ENCODE data around the gene SLC41A1. TPM values are rescaled to one million over a fixed set of nuclear protein-coding genes. Genes with fewer than 3 reads are reported as not detected.

Gene SLC41A1
- total and polyA plus RNA-seq, 2 donors (not counting 3 experiments of a cell fraction or from before 2014, with no cell fraction given), result 21.7 to 22.0 TPM

- BruUV-seq (replicated peaks), result no TSS peak
- Histone ChIP-seq H3K4me1 (ENCODE audit: control insufficient read depth, extremely low read depth, insufficient read depth, low read length) (no peaks in the 10 kb centered on the region), H3K9me1 (replicated peaks; ENCODE audit: control insufficient read depth, extremely low read depth, insufficient read depth, low read length) (no peaks in the 10 kb centered on the region), H3K36me3 (ENCODE audit: control insufficient read depth in 2 of 2, extremely low read depth in 1 of 2, insufficient read depth in 2 of 2, low read length in 2 of 2) (no peaks in the 10 kb centered on the region), H3K27ac (ENCODE audit: insufficient read depth, low read depth, low read length) (no peak overlapping the region), H4K20me1 (replicated peaks; ENCODE audit: control insufficient read depth, extremely low read depth, insufficient read depth, low read length) (no peaks in the 10 kb centered on the region), H2AFZ (ENCODE audit: low read depth, low read length) (no peak overlapping the region), H3K9ac (replicated peaks; ENCODE audit: extremely low read depth, insufficient read depth, low read length) (no peak overlapping the region), H3K79me2 (ENCODE audit: control insufficient read depth, insufficient read depth, low read length) (no peaks in the 10 kb centered on the region), H3K27me3 (ENCODE audit: control insufficient read depth in 2 of 2, insufficient read depth in 2 of 2, low read length in 2 of 2) (peaks cover 0 to 1% of the 10 kb centered on the region in 2 experiments), H3K4me3 (replicated peaks in 1 of 3; ENCODE audit: insufficient read depth in 1 of 3, low read depth in 1 of 3, low read length in 3 of 3) (no peak overlapping the region), H3K9me3 (replicated peaks; ENCODE audit: control insufficient read depth, insufficient read depth, low read length) (no peaks in the 10 kb centered on the region), H3K4me2 (ENCODE audit: insufficient read depth, low read length) (no peak overlapping the region)
- TF ChIP-seq CTCF (IDR thresholded peaks at IDR 0.05; ENCODE audit: extremely low read depth in 1 of 2, insufficient read depth in 1 of 2, low read depth in 1 of 2, low read length in 2 of 2), result no peak
- no peak for TF ChIP-seq POLR2A (IDR thresholded peaks at IDR 0.05; ENCODE audit: low read depth, low read length)
- no peak for TF ChIP-seq POLR2AphosphoS5 (IDR thresholded peaks at IDR 0.05; ENCODE audit: insufficient read depth, low read depth, low read length)
- TF ChIP-seq MAX (IDR thresholded peaks at IDR 0.05; ENCODE audit: insufficient read depth, insufficient read length), result no peak
- intact Hi-C loops (cut with micrococcal nuclease), result no loop called here
- ChIA-PET POLR2A (no interaction called here), CTCF (interaction anchor here (0.7 to 0.9 kb wide), 2 partner anchors 9 to 217 kb away, joined by 3 to 4 read pairs; no protein-coding TSS in a partner anchor)
- FAIRE-seq (no peak), DNase-seq (ENCODE audit: low read depth, low spot score) (no peak)
- dilution Hi-C loops (cut with MboI; ENCODE audit: extremely low pct_ligation_motif_present, low sequenced_read_pairs), result no loop called here
Measured at GRCh38 chr1:205760606-205761005, 52.4 kb downstream of the SLC41A1 start.

GRCh38 chr1:205756552-205756951 lies 56.4 kb downstream of the SLC41A1 start:
- POLR2A ChIA-PET, result no interaction called here
- no peak for DNase-seq (ENCODE audit: low read depth, low spot score)
- Histone ChIP-seq H4K20me1 (replicated peaks; ENCODE audit: control insufficient read depth, extremely low read depth, insufficient read depth, low read length) (no peaks in the 10 kb centered on the region), H3K4me2 (ENCODE audit: insufficient read depth, low read length) (no peak overlapping the region), H3K9me3 (replicated peaks; ENCODE audit: control insufficient read depth, insufficient read depth, low read length) (no peaks in the 10 kb centered on the region), H3K4me3 (replicated peaks in 1 of 3; ENCODE audit: insufficient read depth in 1 of 3, low read depth in 1 of 3, low read length in 3 of 3) (no peak overlapping the region), H3K9ac (replicated peaks; ENCODE audit: extremely low read depth, insufficient read depth, low read length) (no peak overlapping the region), H3K27ac (ENCODE audit: insufficient read depth, low read depth, low read length) (no peak overlapping the region), H3K79me2 (ENCODE audit: control insufficient read depth, insufficient read depth, low read length) (no peaks in the 10 kb centered on the region), H3K4me1 (ENCODE audit: control insufficient read depth, extremely low read depth, insufficient read depth, low read length) (no peaks in the 10 kb centered on the region), H2AFZ (ENCODE audit: low read depth, low read length) (no peak overlapping the region), H3K27me3 (ENCODE audit: control insufficient read depth in 2 of 2, insufficient read depth in 2 of 2, low read length in 2 of 2) (peaks cover 8 to 17% of the 10 kb centered on the region in 2 experiments), H3K9me1 (replicated peaks; ENCODE audit: control insufficient read depth, extremely low read depth, insufficient read depth, low read length) (no peaks in the 10 kb centered on the region), H3K36me3 (ENCODE audit: control insufficient read depth in 2 of 2, extremely low read depth in 1 of 2, insufficient read depth in 2 of 2, low read length in 2 of 2) (no peaks in the 10 kb centered on the region)
- no peak for TF ChIP-seq CTCF (IDR thresholded peaks at IDR 0.05; ENCODE audit: extremely low read depth in 1 of 2, insufficient read depth in 1 of 2, low read depth in 1 of 2, low read length in 2 of 2)
- no peak for TF ChIP-seq MYC (IDR thresholded peaks at IDR 0.05; ENCODE audit: low read depth, low read length)
- TF ChIP-seq POLR2A (IDR thresholded peaks at IDR 0.05; ENCODE audit: low read depth, low read length), result no peak
- TF ChIP-seq POLR2AphosphoS5 (IDR thresholded peaks at IDR 0.05; ENCODE audit: insufficient read depth, low read depth, low read length), result no peak
- no peak for TF ChIP-seq GATA2 (IDR thresholded peaks at IDR 0.05; ENCODE audit: insufficient read depth, insufficient read length, low read depth, low read length)
- TF ChIP-seq MAX (IDR thresholded peaks at IDR 0.05; ENCODE audit: insufficient read depth, insufficient read length), result no peak
- TF ChIP-seq JUN (IDR thresholded peaks at IDR 0.05; ENCODE audit: borderline replicate concordance, insufficient read depth, insufficient read length, low read depth), result no peak
- no peak for TF ChIP-seq FOS (IDR thresholded peaks at IDR 0.05; ENCODE audit: borderline replicate concordance, insufficient read depth, low read length)
- TF ChIP-seq EZH2 (IDR thresholded peaks at IDR 0.05; ENCODE audit: borderline replicate concordance, low read depth, low read length, severe bottlenecking), result no peak
- intact Hi-C loops (cut with micrococcal nuclease) (no loop called here), dilution Hi-C loops (cut with MboI; ENCODE audit: extremely low pct_ligation_motif_present, low sequenced_read_pairs) (no loop called here)
- FAIRE-seq, result no peak
- no TSS peak for BruUV-seq (replicated peaks)
- CTCF ChIA-PET, result no interaction called here
